GM12874 (cell line): ENCODE data around the gene PHC3.

Source experiments
- TF ChIP-seq, protein P1 (sequence below): IDR thresholded peaks from 2 replicates; pipeline ENCODE4 v1.5.1; 2011; ENCODE audit warnings: low read depth, mild to moderate bottlenecking, control low read depth, low read length, moderate library complexity; ENCODE audit not compliant: insufficient read depth

PHC3 gene

DNA sequence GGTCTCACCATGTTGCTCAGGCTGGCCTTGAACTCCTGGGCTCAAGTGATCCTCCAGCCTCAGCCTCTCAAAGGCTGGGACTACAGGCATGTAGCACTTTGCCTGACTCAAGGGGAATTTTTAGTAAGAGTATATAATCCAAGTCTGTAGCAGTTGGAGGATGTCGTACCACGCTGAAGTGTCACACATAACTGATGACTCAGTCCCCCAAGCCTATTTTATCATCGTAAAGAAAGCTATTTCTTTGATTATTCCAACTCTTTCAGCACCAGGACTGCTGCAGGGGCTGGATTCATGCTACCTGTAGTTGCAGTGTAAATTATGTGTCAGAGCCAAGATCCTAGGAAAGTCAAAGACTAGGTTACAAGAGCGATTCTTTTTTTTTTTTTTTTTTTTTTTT, 39.3 kb upstream of the PHC3 start:
- TF ChIP-seq, protein P1, sequence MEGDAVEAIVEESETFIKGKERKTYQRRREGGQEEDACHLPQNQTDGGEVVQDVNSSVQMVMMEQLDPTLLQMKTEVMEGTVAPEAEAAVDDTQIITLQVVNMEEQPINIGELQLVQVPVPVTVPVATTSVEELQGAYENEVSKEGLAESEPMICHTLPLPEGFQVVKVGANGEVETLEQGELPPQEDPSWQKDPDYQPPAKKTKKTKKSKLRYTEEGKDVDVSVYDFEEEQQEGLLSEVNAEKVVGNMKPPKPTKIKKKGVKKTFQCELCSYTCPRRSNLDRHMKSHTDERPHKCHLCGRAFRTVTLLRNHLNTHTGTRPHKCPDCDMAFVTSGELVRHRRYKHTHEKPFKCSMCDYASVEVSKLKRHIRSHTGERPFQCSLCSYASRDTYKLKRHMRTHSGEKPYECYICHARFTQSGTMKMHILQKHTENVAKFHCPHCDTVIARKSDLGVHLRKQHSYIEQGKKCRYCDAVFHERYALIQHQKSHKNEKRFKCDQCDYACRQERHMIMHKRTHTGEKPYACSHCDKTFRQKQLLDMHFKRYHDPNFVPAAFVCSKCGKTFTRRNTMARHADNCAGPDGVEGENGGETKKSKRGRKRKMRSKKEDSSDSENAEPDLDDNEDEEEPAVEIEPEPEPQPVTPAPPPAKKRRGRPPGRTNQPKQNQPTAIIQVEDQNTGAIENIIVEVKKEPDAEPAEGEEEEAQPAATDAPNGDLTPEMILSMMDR, result no peak

DNA sequence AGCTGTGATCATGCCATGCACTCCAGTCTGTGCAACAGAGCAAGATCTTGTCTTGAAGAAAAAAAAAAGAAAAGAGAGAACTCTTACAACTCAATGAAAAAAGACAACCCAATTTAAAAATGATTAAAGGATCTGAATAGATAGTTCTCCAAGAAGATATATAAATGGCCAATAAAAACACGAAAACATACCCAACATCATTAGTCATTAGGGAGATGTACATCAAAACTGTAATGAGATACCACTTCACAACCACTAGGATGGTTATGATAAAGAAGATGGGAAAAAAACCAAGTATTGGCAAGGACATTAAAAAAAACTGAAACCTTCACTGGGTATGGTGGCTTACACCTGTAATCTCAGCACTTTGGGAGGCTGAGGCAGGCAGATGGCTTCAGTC, 38.3 kb upstream of the PHC3 start:
- TF ChIP-seq, protein P1, result no peak

DNA sequence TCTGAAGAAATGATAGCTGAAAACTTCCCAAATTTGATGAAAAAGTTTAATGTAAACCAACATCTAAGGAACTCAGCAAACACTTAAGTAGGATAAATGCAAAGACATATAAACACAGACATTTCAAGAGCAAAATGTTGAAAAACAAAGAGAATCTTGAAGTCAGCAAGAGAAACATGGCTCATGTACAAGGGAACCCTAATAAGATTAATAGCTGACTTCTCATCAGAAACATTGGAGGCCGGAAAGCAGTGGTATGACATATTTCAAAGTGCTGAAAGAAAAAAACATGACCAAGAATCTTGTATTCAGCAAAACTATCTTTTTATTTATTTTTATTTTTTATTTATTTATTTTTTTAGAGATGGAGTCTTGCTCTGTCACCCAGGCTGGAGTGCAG, 30.1 kb upstream of the PHC3 start:
- TF ChIP-seq, protein P1, result no peak

DNA sequence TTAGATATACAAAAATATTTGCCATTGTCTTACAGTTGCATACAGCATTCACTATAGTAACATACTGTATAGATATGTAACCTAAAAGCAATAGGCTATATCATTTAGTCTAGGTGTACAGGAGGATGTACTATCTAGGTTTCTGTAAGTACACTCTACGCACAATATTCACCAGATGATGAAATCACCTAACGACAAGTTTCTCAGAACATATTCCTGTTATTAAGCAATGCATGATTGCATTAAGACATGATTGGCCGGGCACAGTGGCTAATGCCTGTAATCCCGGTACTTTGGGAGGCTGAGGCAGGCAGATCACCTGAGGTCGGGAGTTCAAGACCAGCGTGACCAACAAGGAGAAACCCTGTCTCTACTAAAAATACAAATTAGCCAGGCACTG, 26.2 kb upstream of the PHC3 start:
- TF ChIP-seq, protein P1, result no peak

DNA sequence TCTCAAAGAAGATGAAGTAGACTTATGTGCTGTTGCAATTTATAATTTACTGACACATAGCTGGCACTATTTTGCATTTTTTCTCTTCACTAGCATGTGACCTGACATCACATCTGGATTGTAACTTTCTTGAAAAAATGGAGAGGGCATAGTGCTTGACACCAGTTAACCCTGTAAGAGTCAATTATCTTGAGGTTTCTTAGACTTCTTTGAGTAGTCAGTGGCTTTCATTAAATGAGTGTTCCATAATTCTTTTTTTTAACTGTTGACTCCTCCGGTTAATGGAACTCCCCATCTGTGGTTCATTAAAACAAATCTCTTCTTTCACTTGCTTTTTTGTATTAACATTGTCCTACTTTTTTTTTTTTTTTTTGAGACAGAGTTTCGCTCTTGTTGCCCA, 23.8 kb upstream of the PHC3 start:
- TF ChIP-seq, protein P1, result no peak

DNA sequence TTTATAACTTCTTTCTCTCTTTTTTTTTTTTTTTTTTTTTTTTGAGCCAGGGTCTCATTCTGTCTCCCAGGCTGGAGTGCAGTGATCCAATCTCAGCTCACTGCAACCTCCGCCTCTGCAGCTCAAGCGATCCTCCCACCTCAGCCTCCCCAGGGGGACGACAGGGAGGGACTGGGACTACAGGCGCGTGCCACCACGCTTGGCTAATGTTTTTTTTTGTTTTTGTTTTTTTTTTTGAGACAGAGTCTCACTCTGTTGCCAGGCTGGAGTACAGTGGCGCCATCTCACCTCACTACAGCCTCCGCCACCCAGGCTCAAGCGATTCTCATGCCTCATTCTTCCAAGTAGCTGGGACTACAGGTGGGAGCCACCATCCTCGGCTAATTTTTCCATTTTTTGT, 23.0 kb upstream of the PHC3 start:
- TF ChIP-seq, protein P1, result no peak

DNA sequence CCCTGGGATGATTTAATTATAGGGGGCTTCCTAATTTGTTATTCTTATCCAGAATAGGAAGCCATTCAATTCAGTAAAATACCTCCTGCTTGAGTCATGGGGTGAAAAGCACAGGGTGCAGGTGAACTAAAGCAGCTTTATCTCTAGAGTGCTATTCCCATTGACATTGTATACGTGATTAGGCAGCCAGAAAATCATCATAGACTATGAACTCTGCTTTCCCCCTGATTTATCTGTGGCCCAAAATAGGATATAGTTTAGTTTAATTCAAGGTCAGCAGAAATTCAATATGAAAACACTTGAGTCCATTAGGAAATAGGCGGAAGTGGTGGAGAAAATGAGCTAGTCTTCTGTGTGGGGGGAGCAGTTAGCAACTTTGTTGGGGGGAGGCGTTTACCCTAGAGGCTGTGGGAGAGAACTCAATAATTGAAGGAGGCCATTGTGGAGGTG, 22.5 kb upstream of the PHC3 start:
- TF ChIP-seq, protein P1, result no peak

DNA sequence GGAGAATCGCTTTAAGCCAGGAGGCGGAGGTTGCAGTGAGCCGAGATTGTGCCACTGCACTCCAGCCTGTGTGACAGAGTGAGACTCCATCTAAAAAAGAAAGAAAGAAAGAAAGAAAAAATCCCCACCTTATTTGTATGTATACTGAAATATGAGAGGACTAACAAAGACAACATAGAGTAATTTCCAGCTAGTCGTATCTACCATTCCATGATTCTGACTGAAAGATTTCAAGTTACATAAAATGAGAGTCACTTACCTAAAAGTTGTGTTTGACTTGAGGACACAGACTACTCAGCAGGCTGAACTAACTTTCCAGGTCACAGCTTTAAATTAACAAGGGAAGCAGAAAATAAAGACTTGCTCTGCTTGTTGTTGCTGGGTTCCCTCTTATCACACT, 21.9 kb upstream of the PHC3 start:
- TF ChIP-seq, protein P1, result no peak
